ENCODE results near the gene MRPL36. TPM values are rescaled to one million over a fixed set of nuclear protein-coding genes. Genes with fewer than 3 reads are reported as not detected.

MRPL36 gene
- total and polyA plus RNA-seq, 2 of the 4 experiments (the other 2 are of a cell fraction) = 85.9 to 103 TPM

GRCh38 chr5:1821862-1822261 is 22.2 kb upstream of the MRPL36 start (continued):
- TF ChIP-seq USF2 (IDR thresholded peaks at IDR 0.05; ENCODE audit: low read depth, low read length) = no peak
- no peak for TF ChIP-seq MXI1 (IDR thresholded peaks at IDR 0.05; ENCODE audit: borderline replicate concordance, low read depth, low read length)
- TF ChIP-seq MAZ (IDR thresholded peaks at IDR 0.05; ENCODE audit: borderline replicate concordance, low read depth, low read length) = no peak
- no peak for TF ChIP-seq CHD1 (IDR thresholded peaks at IDR 0.05; ENCODE audit: low read depth, low read length)
- no peak for TF ChIP-seq NFE2L2 (IDR thresholded peaks at IDR 0.05; ENCODE audit: low read depth, low read length)

DNA sequence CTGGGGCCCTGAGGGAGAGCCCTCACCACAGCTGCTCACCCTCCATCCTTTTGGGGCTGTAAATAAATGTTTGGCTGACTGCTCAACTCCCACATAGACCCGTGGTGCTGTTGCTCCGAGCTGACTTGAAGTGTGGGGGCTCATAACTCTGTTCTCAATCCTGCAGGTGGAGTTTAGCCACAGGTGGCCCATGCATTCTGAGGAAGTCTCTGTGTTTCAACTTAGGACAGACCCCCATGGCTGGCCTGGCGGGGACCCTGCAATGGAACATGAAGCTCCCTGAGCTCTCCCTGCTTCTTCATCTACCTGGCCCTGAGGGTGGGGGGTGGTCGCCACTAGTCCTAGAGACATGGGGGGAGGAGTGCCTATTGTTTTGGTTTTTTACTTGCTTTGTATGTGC is 21.3 kb upstream of the MRPL36 start:
- BruUV-seq (replicated peaks) = no TSS peak
- H2BK15ac ChIP-seq (ENCODE audit: low read depth, low read length) = no peak overlapping the region
- no CpG with 5 or more reads among the region's 4 CpGs for WGBS, 2 experiments (ENCODE audit: extremely low coverage in 2 of 2, insufficient read length in 1 of 2)
- H2AK5ac ChIP-seq (ENCODE audit: low read depth, low read length) = no peak overlapping the region
- no peaks in the 10 kb centered on the region for H3K9me3 ChIP-seq (ENCODE audit: control insufficient read depth, insufficient read depth, low read length)
- H3K4me3 ChIP-seq (ENCODE audit: insufficient read depth, low read depth, low read length) = no peak overlapping the region
- H3K9me1 ChIP-seq (ENCODE audit: insufficient read depth, low read length) = peaks cover 2% of the 10 kb centered on the region; the same call in 1 of the 2 replicates
- no peak overlapping the region for H3K18ac ChIP-seq (ENCODE audit: low read depth, low read length)
- H3K23ac ChIP-seq (ENCODE audit: low read depth, low read length) = no peak overlapping the region
- no peak overlapping the region for H4K5ac ChIP-seq (ENCODE audit: low read depth, low read length)
- no peak overlapping the region for H3K4ac ChIP-seq (ENCODE audit: low read depth, low read length)
- in situ Hi-C loops (cut with MboI; ENCODE audit: low sequenced_read_pairs) (no loop called here), dilution Hi-C loops (cut with HindIII; ENCODE audit: low sequenced_read_pairs, unreplicated experiment) (no loop called here), intact Hi-C loops (cut with micrococcal nuclease) (no loop called here)
- H4K91ac ChIP-seq (ENCODE audit: insufficient read depth, low read depth, low read length) = no peak overlapping the region
- no peak overlapping the region for H2BK5ac ChIP-seq (ENCODE audit: low read depth, low read length, poor library complexity, severe bottlenecking)
- H3K4me2 ChIP-seq (ENCODE audit: low read depth, low read length) = no peak overlapping the region
- no peaks in the 10 kb centered on the region for H3K4me1 ChIP-seq (ENCODE audit: control insufficient read depth, insufficient read depth, low read length)
- no peak overlapping the region for H3K27ac ChIP-seq (ENCODE audit: insufficient read depth, low read length)
- no peak overlapping the region for H4K8ac ChIP-seq (ENCODE audit: low read depth in 2 of 2, low read length in 2 of 2)
- TF ChIP-seq USF2 (IDR thresholded peaks at IDR 0.05; ENCODE audit: low read depth, low read length) = no peak
- TF ChIP-seq SMC3 (IDR thresholded peaks at IDR 0.05; ENCODE audit: low read depth, low read length) = no peak
- no peak for TF ChIP-seq NFE2L2 (IDR thresholded peaks at IDR 0.05; ENCODE audit: low read depth, low read length)
- H3K79me1 ChIP-seq (ENCODE audit: low read depth in 1 of 2, low read length in 2 of 2) = peaks cover 0 to 9% of the 10 kb centered on the region in 2 experiments; a peak in 2 of 4 replicates
- H2BK20ac ChIP-seq (ENCODE audit: low read depth, low read length) = no peak overlapping the region
- no peak overlapping the region for H3K14ac ChIP-seq (replicated peaks; ENCODE audit: low read depth, low read length)
- CTCF ChIA-PET = interaction anchor here (0.6 kb wide), 1 partner anchor 20 kb away, joined by 3 read pairs; no protein-coding TSS in a partner anchor
- H4K20me1 ChIP-seq (ENCODE audit: insufficient read depth, low read length) = no peaks in the 10 kb centered on the region
- H2BK120ac ChIP-seq (ENCODE audit: low read depth, low read length) = no peak overlapping the region
- H3K9ac ChIP-seq (ENCODE audit: low read depth, low read length) = no peak overlapping the region
- POLR2A ChIA-PET (ENCODE audit: unreplicated experiment) = no interaction called here
- no peak overlapping the region for H2AK9ac ChIP-seq (replicated peaks; ENCODE audit: low read depth, low read length, poor library complexity)
- H2AFZ ChIP-seq (replicated peaks; ENCODE audit: low read length, poor library complexity) = no peak overlapping the region
- ATAC-seq (ENCODE audit: low read depth) (no peak), DNase-seq (no peak)
- H3K56ac ChIP-seq (ENCODE audit: extremely low read depth, insufficient read depth, low read length) = no peak overlapping the region
- H3K27me3 ChIP-seq (ENCODE audit: control insufficient read depth, insufficient read depth, low read length) = no peaks in the 10 kb centered on the region
- H3K36me3 ChIP-seq (ENCODE audit: control insufficient read depth, insufficient read depth, low read length) = peaks cover 41% of the 10 kb centered on the region

All from IMR-90 (cell line).